DND-41 (cell line): ENCODE data around the gene C1QTNF12.

Experiments used
- ATAC-seq: fragments of 200-7000 bp; cut with Tn5 transposase; 3 replicates; pipeline ENCODE4 v1.9.1; 2021; ENCODE audit warnings: low read depth; ENCODE audit not compliant: insufficient read depth
- DNase-seq: peaks from one replicate; pipeline ENCODE4 v3.0.0-alpha.2; 2020
- H2AFZ ChIP-seq: 2 replicates; pipeline ENCODE4 v1.6.0; 2012; ENCODE audit warnings: low read depth, low read length
- H3K27ac ChIP-seq: 2 replicates; pipeline ENCODE4 v1.5.1; 2012; ENCODE audit warnings: low read length, inconsistent platforms
- H3K27me3 ChIP-seq: fragments of 200-600 bp; sonication (generic); 2 replicates; pipeline ENCODE4 v1.6.0; 2012; ENCODE audit warnings: low read length, mild to moderate bottlenecking, inconsistent platforms; ENCODE audit not compliant: insufficient read depth, poor library complexity
- H3K36me3 ChIP-seq: 2 replicates; pipeline ENCODE4 v1.5.1; 2012; ENCODE audit warnings: low read length, inconsistent platforms; ENCODE audit not compliant: insufficient read depth
- H3K4me1 ChIP-seq: 2 replicates; pipeline ENCODE4 v1.5.1; 2012; ENCODE audit warnings: mild to moderate bottlenecking, low read length; ENCODE audit not compliant: insufficient read depth
- H3K4me2 ChIP-seq: 2 replicates; pipeline ENCODE4 v1.6.0; 2012; ENCODE audit warnings: mild to moderate bottlenecking, moderate library complexity, low read length, inconsistent platforms; ENCODE audit not compliant: insufficient read depth
- H3K4me3 ChIP-seq, 2 experiments: fragments of 200-600 bp in 1 of 2; shearing (Covaris generic) in 1 of 2; 2 replicates each; pipeline ENCODE4 v1.5.1; 2012 to 2016; ENCODE audit warnings: inconsistent platforms in 2 of 2, low read length in 2 of 2, mild to moderate bottlenecking in 2 of 2, low read depth in 1 of 2, moderate library complexity in 1 of 2
- H3K79me2 ChIP-seq: 2 replicates; pipeline ENCODE4 v1.6.0; 2012; ENCODE audit warnings: low read length, inconsistent platforms; ENCODE audit not compliant: insufficient read depth
- H3K9ac ChIP-seq: 2 replicates; pipeline ENCODE4 v1.6.0; 2012; ENCODE audit warnings: low read depth, mild to moderate bottlenecking, inconsistent platforms, low read length, moderate library complexity
- H3K9me3 ChIP-seq: 2 replicates; pipeline ENCODE4 v1.5.1; 2012; ENCODE audit warnings: low read length, moderate library complexity, mild to moderate bottlenecking, inconsistent platforms; ENCODE audit not compliant: insufficient read depth, severe bottlenecking
- H4K20me1 ChIP-seq: 2 replicates; pipeline ENCODE4 v1.6.0; 2012; ENCODE audit warnings: low read length; ENCODE audit not compliant: insufficient read depth
- EZH2 ChIP-seq: IDR thresholded peaks from 3 replicates; pipeline ENCODE4 v1.6.1; 2012; ENCODE audit warnings: borderline replicate concordance, low read depth, mild to moderate bottlenecking, moderate library complexity, low read length, inconsistent platforms; ENCODE audit not compliant: severe bottlenecking
- TF ChIP-seq, protein P1 (sequence below): IDR thresholded peaks from 2 replicates; pipeline ENCODE4 v1.5.1; 2012; ENCODE audit warnings: borderline replicate concordance, low read length, moderate library complexity, mild to moderate bottlenecking; ENCODE audit not compliant: poor library complexity, severe bottlenecking; ENCODE audit errors: extremely low read depth

Gene C1QTNF12

GRCh38 chr1:1259951-1260600 lies 13.6 kb upstream of the C1QTNF12 start:
- Histone ChIP-seq H3K4me1 (no peaks in the 10 kb centered on the region), H3K9me3 (no peaks in the 10 kb centered on the region), H3K79me2 (peaks cover 52% of the 10 kb centered on the region), H2AFZ (no peak overlapping the region), H3K4me2 (no peak overlapping the region), H4K20me1 (peaks cover 48% of the 10 kb centered on the region), H3K4me3 (no peak overlapping the region), H3K36me3 (peaks cover 90% of the 10 kb centered on the region), H3K27ac (no peak overlapping the region), H3K9ac (no peak overlapping the region), H3K27me3 (no peaks in the 10 kb centered on the region)
- DNase-seq (no peak), ATAC-seq (no peak)
- no peak for TF ChIP-seq EZH2
- TF ChIP-seq, protein P1, sequence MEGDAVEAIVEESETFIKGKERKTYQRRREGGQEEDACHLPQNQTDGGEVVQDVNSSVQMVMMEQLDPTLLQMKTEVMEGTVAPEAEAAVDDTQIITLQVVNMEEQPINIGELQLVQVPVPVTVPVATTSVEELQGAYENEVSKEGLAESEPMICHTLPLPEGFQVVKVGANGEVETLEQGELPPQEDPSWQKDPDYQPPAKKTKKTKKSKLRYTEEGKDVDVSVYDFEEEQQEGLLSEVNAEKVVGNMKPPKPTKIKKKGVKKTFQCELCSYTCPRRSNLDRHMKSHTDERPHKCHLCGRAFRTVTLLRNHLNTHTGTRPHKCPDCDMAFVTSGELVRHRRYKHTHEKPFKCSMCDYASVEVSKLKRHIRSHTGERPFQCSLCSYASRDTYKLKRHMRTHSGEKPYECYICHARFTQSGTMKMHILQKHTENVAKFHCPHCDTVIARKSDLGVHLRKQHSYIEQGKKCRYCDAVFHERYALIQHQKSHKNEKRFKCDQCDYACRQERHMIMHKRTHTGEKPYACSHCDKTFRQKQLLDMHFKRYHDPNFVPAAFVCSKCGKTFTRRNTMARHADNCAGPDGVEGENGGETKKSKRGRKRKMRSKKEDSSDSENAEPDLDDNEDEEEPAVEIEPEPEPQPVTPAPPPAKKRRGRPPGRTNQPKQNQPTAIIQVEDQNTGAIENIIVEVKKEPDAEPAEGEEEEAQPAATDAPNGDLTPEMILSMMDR, result no peak

DNA sequence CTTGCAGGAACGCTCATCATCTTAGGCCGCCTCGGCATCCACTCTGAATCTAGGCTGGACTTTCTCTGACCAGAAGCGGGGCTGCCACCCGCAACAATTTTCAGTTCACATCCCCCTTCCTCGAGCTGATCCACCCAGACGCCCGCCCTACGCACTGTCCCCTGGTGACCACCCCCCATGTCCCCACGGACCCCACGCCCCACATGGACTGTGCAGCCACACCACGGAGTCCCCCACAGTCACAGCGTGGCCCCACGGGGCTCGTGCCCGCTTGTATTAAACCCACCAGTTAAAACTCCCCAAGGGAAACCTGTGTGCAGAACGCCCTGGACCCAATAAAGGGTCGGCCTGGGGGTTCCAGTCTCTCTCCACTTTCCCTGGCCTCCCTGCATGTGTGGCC lies 13.0 kb upstream of the C1QTNF12 start:
- TF ChIP-seq EZH2, result no peak
- ATAC-seq, result no peak
- H3K4me2 ChIP-seq, result no peak overlapping the region

DNA sequence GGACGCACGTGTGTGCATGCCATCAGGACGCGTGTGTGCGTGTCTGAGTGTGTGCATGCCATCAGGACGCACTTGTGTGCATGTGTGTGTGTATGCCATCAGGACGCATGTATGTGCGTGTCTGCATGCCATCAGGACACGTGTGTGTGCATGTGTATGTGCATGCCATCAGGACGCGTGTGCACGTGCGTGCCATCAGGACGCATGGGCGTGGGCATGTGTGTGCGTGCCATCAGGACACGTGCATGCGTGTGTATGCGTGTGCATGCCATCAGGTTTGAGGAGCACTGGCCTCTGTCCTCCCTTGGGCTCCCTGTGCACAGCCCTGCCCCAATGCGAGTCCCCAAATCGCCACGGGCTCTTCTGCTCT lies 12.6 kb upstream of the C1QTNF12 start:
- no peak overlapping the region for H3K9ac ChIP-seq
- no peak for TF ChIP-seq EZH2
- TF ChIP-seq, protein P1, result no peak
- ATAC-seq, result no peak
- DNase-seq, result no peak
- no peak overlapping the region for H3K4me2 ChIP-seq
- no peaks in the 10 kb centered on the region for H3K4me1 ChIP-seq
- H3K4me3 ChIP-seq, result no peak overlapping the region
- no peak overlapping the region for H3K27ac ChIP-seq
- no peaks in the 10 kb centered on the region for H3K27me3 ChIP-seq
- peaks cover 91% of the 10 kb centered on the region for H3K36me3 ChIP-seq
- H2AFZ ChIP-seq, result no peak overlapping the region
- H3K9me3 ChIP-seq, result no peaks in the 10 kb centered on the region
- H3K79me2 ChIP-seq, result peaks cover 47% of the 10 kb centered on the region
- H4K20me1 ChIP-seq, result peaks cover 45% of the 10 kb centered on the region

More for the DNA sequence above, 13.0 kb upstream of the C1QTNF12 start:
- Histone ChIP-seq H3K4me3 (no peak overlapping the region), H3K36me3 (peaks cover 90% of the 10 kb centered on the region), H3K9me3 (no peaks in the 10 kb centered on the region), H3K79me2 (peaks cover 48% of the 10 kb centered on the region), H3K27ac (no peak overlapping the region), H2AFZ (no peak overlapping the region), H3K4me1 (no peaks in the 10 kb centered on the region), H4K20me1 (peaks cover 48% of the 10 kb centered on the region), H3K27me3 (no peaks in the 10 kb centered on the region), H3K9ac (no peak overlapping the region)
- no peak for DNase-seq

DNA sequence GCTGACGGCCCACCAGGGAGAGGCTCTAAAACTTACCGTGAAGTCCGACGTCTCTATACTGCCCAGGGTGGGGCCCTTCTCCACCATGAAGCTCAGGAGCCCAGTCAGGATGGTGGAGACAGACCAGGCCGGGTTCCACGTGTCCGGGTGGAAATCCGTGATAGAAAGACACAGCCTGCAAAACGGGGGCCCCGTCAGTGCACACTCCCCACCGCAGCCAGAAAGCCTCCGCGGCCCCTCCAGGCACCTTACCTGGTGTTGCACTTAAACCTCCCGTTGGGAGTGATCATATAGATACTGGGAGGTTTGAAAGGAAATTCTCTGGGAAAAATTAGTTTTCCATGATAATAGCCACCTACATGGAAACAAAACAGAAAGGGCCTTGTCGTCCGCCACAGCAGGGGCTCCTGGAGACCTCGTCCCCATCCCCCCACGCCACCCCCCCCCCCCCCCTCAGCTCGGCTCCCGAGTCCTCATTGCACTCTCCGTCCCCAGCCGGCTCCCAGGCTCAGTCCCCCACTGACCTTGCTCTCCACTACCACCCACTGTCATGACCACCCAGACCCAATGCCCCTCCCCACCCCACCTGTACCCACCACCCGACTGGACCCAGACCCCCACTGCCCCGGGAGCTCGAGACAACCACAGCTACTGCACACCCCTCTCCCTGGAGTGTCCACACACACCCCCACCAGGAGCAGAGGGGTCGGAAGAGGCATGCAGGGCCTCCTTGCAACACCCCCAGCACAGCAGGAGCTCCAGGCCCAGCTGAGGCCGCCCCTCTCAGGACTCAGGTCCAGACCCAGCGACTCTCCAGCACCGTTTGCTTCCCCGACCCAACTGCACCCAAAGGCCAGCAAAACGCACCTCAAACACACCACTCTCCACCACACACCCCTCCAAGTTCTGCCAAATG lies 10.7 kb upstream of the C1QTNF12 start:
- H3K4me3 ChIP-seq, result no peak overlapping the region
- peaks cover 32% of the 10 kb centered on the region for H3K79me2 ChIP-seq
- no peak for ATAC-seq
- no peaks in the 10 kb centered on the region for H3K9me3 ChIP-seq
- no peak for DNase-seq
- H3K36me3 ChIP-seq, result peaks cover 90% of the 10 kb centered on the region
- H3K9ac ChIP-seq, result no peak overlapping the region
- H4K20me1 ChIP-seq, result peaks cover 43% of the 10 kb centered on the region
- no peaks in the 10 kb centered on the region for H3K27me3 ChIP-seq
- TF ChIP-seq, protein P1, result no peak
- TF ChIP-seq EZH2, result no peak
- H3K4me1 ChIP-seq, result peaks cover 3% of the 10 kb centered on the region; the same call in 1 of the 2 replicates
- no peak overlapping the region for H2AFZ ChIP-seq
- H3K27ac ChIP-seq, result no peak overlapping the region
- no peak overlapping the region for H3K4me2 ChIP-seq
